Epithelial cell of esophagus (primary cell): ENCODE measurements around the gene BCHE.

Source experiments
- DNase-seq: peaks from one replicate; pipeline ENCODE4 v3.0.0; 2010; ENCODE audit warnings: low read depth
- H3K4me3 ChIP-seq: 2 replicates; pipeline ENCODE4 v1.5.1; 2011; ENCODE audit warnings: mild to moderate bottlenecking, low read length, control low read depth
- TF ChIP-seq, protein P1 (sequence below): IDR thresholded peaks from 2 replicates; pipeline ENCODE4 v1.5.1; 2011; ENCODE audit warnings: low read depth, mild to moderate bottlenecking, low read length, control low read depth, inconsistent platforms; ENCODE audit not compliant: insufficient read depth; ENCODE audit errors: missing control alignments

Gene BCHE

DNA sequence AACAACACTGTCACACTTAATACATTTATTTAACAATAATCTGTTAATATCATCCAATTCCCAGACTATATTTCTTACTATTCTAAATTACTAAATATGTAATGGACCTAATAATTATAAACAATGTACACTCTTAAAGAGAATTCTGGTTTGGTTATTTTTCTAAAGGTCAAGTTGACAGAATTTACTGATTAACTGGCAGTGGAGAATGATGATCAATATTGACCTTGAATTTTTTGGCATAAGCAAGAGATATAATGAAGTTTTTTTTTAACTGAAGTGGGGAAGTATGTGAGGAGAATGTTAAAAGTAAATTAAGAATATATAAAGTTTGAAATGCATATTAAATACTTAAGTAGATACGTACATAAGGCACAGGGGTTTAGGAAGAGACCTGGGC is 33.8 kb downstream of the BCHE start:
- DNase-seq = no peak
- no peak overlapping the region for H3K4me3 ChIP-seq
- TF ChIP-seq, protein P1, sequence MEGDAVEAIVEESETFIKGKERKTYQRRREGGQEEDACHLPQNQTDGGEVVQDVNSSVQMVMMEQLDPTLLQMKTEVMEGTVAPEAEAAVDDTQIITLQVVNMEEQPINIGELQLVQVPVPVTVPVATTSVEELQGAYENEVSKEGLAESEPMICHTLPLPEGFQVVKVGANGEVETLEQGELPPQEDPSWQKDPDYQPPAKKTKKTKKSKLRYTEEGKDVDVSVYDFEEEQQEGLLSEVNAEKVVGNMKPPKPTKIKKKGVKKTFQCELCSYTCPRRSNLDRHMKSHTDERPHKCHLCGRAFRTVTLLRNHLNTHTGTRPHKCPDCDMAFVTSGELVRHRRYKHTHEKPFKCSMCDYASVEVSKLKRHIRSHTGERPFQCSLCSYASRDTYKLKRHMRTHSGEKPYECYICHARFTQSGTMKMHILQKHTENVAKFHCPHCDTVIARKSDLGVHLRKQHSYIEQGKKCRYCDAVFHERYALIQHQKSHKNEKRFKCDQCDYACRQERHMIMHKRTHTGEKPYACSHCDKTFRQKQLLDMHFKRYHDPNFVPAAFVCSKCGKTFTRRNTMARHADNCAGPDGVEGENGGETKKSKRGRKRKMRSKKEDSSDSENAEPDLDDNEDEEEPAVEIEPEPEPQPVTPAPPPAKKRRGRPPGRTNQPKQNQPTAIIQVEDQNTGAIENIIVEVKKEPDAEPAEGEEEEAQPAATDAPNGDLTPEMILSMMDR = no peak

DNA sequence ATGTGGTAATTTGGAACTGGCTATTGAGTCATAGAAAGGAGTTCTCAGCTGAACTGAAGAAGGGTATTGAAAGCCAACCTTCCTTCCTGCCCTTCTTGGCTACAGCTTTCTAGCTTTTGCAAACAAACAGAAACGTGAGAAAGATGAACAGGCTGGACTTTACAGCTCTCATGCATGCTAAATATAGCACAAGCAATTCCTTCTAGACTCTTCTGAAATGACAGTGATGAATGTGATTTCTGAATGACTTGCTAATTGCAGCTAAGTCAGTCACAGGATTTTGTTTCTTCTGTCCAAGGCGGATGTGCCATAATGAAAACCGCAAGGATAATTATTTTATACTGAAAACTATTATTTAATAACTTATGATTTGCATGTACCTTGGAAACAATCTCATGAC is 36.3 kb downstream of the BCHE start:
- no peak for DNase-seq
- no peak overlapping the region for H3K4me3 ChIP-seq
- TF ChIP-seq, protein P1 = no peak

DNA sequence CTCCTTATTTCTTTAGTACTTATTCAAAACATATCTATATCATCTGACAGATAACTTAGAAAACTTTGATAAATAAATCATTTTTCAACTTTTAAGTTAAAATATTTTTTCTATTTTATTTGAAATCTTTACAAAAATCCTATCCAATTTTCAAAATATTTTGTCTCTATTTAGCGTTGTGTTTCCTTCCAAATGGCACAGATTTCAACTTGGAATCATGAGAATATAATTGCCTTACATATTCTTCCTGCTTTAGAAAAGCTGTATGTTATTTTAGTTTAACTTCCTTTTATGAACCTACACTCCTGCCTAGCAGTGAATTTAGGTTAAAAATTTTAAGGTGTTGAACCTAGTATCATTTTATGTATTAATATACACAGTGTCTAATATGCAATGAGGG is 38.2 kb downstream of the BCHE start:
- TF ChIP-seq, protein P1 = no peak
- no peak overlapping the region for H3K4me3 ChIP-seq
- DNase-seq = no peak

DNA sequence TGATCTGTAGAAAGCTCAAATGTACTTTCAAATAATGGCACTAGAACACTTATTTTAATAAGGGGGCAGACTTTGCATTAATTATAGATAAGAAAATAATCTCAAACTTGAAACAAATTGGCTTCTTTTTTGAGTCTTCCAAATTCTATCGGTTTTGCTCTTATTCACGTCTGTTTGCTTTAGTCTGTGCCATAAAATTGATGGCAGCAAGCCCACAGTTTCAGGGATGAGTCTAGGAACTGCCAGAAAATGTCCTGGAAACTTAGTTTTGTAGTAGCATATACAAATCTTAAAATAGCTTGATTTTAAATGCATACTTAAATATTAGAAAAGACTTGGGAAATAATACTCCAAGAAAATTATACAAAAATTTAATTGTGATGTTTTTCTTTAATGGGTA is 39.7 kb downstream of the BCHE start:
- TF ChIP-seq, protein P1 = no peak
- H3K4me3 ChIP-seq = no peak overlapping the region
- no peak for DNase-seq

DNA sequence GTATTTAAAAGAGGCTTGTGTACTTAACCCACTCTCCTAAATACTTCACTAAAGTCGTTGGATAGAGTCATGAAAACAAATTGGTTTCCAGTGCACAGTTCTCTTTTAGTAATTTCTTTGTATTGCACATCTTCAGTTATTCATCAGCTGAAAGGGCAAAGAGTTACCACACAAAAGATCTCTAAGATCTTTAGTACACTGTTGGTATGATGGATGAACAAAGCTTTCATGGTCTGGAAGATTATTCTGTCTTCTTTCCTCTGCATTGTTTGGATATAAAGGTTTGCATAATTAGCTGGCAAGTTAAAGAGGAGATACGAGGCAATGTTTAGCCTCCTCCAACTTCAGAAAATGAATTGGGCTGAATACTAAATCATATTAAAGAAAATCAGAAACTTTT is 40.5 kb downstream of the BCHE start:
- DNase-seq = no peak
- TF ChIP-seq, protein P1 = no peak
- H3K4me3 ChIP-seq = no peak overlapping the region

DNA sequence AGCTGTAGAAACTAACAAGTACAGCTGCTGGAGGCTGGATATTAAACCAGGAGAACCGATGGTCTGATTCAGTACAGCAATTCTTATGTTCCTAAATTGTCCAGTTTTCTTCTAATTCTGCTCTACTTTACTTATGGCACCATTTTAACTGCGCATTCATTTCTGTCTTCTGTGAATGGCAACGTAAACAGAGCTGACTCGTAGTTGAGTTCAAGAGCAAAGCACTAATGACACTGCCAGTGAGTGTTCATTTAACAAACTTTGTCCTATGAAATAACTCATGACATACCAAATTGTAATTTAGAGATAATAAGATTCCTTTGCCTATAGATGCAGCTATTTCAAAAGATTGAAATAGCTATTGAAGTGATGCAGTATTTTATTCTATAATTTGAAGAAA is 48.7 kb downstream of the BCHE start:
- H3K4me3 ChIP-seq = no peak overlapping the region
- TF ChIP-seq, protein P1 = no peak
- DNase-seq = no peak

DNA sequence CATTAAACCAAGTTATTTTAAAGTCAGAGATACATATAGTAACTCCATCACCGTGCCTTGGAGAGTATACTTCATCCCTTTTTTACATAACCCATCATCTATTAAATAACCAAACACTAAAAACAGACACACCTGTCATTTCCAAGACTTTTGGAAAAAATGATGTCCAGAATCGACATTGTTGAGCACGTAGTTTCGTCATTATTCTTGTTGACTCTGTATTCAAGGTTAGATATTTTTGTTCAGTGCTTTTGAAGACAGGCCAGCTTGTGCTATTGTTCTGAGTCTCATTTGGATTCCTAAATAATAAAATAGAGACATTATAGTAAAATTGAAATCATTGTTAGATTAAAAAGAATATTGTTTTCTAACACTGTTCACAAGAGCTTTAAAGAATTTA is 51.2 kb downstream of the BCHE start:
- no peak overlapping the region for H3K4me3 ChIP-seq
- no peak for DNase-seq
- TF ChIP-seq, protein P1 = no peak
